Liver (tissue), 9 donors: ENCODE results near the gene DYSF. TPM values are rescaled to one million over a fixed set of nuclear protein-coding genes. Genes with fewer than 3 reads are reported as not detected.
A peak's percentile ranks its signal among the peaks of the same experiment; 100 is the strongest.

ENCODE experiments used
- DNase-seq: peaks from one replicate; pipeline ENCODE4 v3.0.0-alpha.2; 2017; ENCODE audit warnings: low spot score
- H3K27ac ChIP-seq, 2 donors: one replicate each; pipeline ENCODE4 v1.7.0; 2013; ENCODE audit warnings: inconsistent platforms in 2 of 2, low read length in 2 of 2, control low read depth in 1 of 2, low read depth in 1 of 2, mild to moderate bottlenecking in 1 of 2
- H3K27me3 ChIP-seq, 4 donors: one replicate each; pipeline versions ENCODE4 v1.6.1 to v1.7.0; 2013; ENCODE audit warnings: low read length in 3 of 4, inconsistent platforms in 1 of 4, mild to moderate bottlenecking in 1 of 4, moderate library complexity in 1 of 4; ENCODE audit not compliant: control insufficient read depth in 4 of 4, insufficient read depth in 4 of 4
- H3K36me3 ChIP-seq, 4 donors: one replicate each; pipeline versions ENCODE4 v1.6.1 to v1.7.0; 2013; ENCODE audit warnings: low read length in 3 of 4, mild to moderate bottlenecking in 3 of 4, low read depth in 1 of 4, moderate library complexity in 1 of 4; ENCODE audit not compliant: control insufficient read depth in 4 of 4, insufficient read depth in 3 of 4
- H3K4me1 ChIP-seq, 4 donors: one replicate each; pipeline versions ENCODE4 v1.6.1 to v1.7.0; 2013; ENCODE audit warnings: low read length in 3 of 4, mild to moderate bottlenecking in 3 of 4, moderate library complexity in 1 of 4; ENCODE audit not compliant: control insufficient read depth in 4 of 4, insufficient read depth in 4 of 4
- H3K4me3 ChIP-seq, 3 donors: one replicate each; pipeline versions ENCODE4 v1.6.1 to v1.7.0; 2013; ENCODE audit warnings: low read length in 3 of 3, control low read depth in 1 of 3, low read depth in 1 of 3, mild to moderate bottlenecking in 1 of 3
- H3K9ac ChIP-seq, 2 donors: one replicate each; pipeline ENCODE4 v1.7.0; 2013; ENCODE audit warnings: low read length in 2 of 2, mild to moderate bottlenecking in 2 of 2, moderate library complexity in 2 of 2, control low read depth in 1 of 2, low read depth in 1 of 2
- H3K9me3 ChIP-seq, 4 donors: one replicate each; pipeline versions ENCODE4 v1.6.1 to v1.7.0; 2013; ENCODE audit warnings: low read length in 3 of 4; ENCODE audit not compliant: control insufficient read depth in 4 of 4
- ATF3 ChIP-seq: IDR thresholded peaks from 2 replicates; pipeline ENCODE4 v1.6.1; 2016; ENCODE audit warnings: antibody characterized with exemption
- CTCF ChIP-seq: fragments of 150-350 bp; IDR thresholded peaks from 2 replicates; pipeline ENCODE4 v1.5.1; 2017; ENCODE audit warnings: improper control_type of control experiment, low read depth, low read length; ENCODE audit not compliant: missing input control
- EGR1 ChIP-seq, 2 donors: IDR thresholded peaks; 2 replicates each; pipeline ENCODE4 v1.6.1; 2016 to 2018; ENCODE audit warnings: antibody characterized with exemption in 2 of 2, low read depth in 2 of 2
- FOXA1 ChIP-seq: IDR thresholded peaks from 2 replicates; pipeline ENCODE4 v1.6.1; 2016; ENCODE audit warnings: antibody characterized with exemption
- FOXA2 ChIP-seq: IDR thresholded peaks from 2 replicates; pipeline ENCODE4 v1.6.1; 2016; ENCODE audit warnings: antibody characterized with exemption
- GABPA ChIP-seq, 2 donors: IDR thresholded peaks in 1 of 2; conservative IDR thresholded peaks in 1 of 2; 2 replicates each; pipeline ENCODE4 v1.6.1; 2016; ENCODE audit warnings: antibody characterized with exemption in 2 of 2, mild to moderate bottlenecking in 1 of 2, moderate library complexity in 1 of 2
- HNF4A ChIP-seq, 2 donors: conservative IDR thresholded peaks; 2 replicates each; pipeline ENCODE4 v1.6.1; 2016; ENCODE audit warnings: antibody characterized with exemption in 2 of 2, mild to moderate bottlenecking in 2 of 2
- HNF4G ChIP-seq: IDR thresholded peaks from 2 replicates; pipeline ENCODE4 v1.6.1; 2016; ENCODE audit warnings: antibody characterized with exemption
- JUND ChIP-seq, 2 donors: IDR thresholded peaks; 2 replicates each; pipeline ENCODE4 v1.6.1; 2016; ENCODE audit warnings: antibody characterized with exemption in 2 of 2
- NR2F2 ChIP-seq: IDR thresholded peaks from 2 replicates; pipeline ENCODE4 v1.6.1; 2016; ENCODE audit warnings: antibody characterized with exemption
- RAD21 ChIP-seq, 2 donors: IDR thresholded peaks; 2 replicates each; pipeline ENCODE4 v1.6.1; 2016; ENCODE audit warnings: antibody characterized with exemption in 2 of 2, mild to moderate bottlenecking in 2 of 2
- REST ChIP-seq: IDR thresholded peaks from 2 replicates; pipeline ENCODE4 v1.6.1; 2016; ENCODE audit warnings: antibody characterized with exemption, mild to moderate bottlenecking
- RXRA ChIP-seq, 2 donors: IDR thresholded peaks; 2 replicates each; pipeline ENCODE4 v1.6.1; 2017 to 2018; ENCODE audit warnings: antibody characterized with exemption in 2 of 2, mild to moderate bottlenecking in 1 of 2
- SP1 ChIP-seq: IDR thresholded peaks from 2 replicates; pipeline ENCODE4 v1.6.1; 2018; ENCODE audit warnings: antibody characterized with exemption, mild to moderate bottlenecking
- TAF1 ChIP-seq: conservative IDR thresholded peaks from 2 replicates; pipeline ENCODE4 v1.6.1; 2016; ENCODE audit warnings: antibody characterized with exemption, mild to moderate bottlenecking
- YY1 ChIP-seq: IDR thresholded peaks from 2 replicates; pipeline ENCODE4 v1.6.1; 2016; ENCODE audit warnings: antibody characterized with exemption, mild to moderate bottlenecking
- ZBTB33 ChIP-seq: IDR thresholded peaks from 2 replicates; pipeline ENCODE4 v1.6.1; 2016; ENCODE audit warnings: antibody characterized with exemption
- WGBS: extraction: QIAGEN DNeasy Blood & Tissue Kit; methylation state at CpG from one replicate; pipeline ENCODE4 v1.1.7; 2013; 5-methylcytosine and 5-hydroxymethylcytosine counted together
- polyA plus RNA-seq, 2 donors: library from polyadenylated mRNA; stranded (reverse) in 1 of 2; unstranded in 1 of 2; fragments of 200-250 nt in 1 of 2; fragments of >200 nt in 1 of 2; fragmentation: Nextera tagmentation in 1 of 2; extraction: Ambion mirVana in 1 of 2; gene quantifications; one replicate each; pipeline versions ENCODE4 v1.2.1 to v1.2.3, GENCODE V29; 2013 to 2015
- total RNA-seq, 2 donors: library from RNA; depleted of rRNA; stranded (reverse); fragments of >200 nt; gene quantifications; one replicate each; pipeline ENCODE4 v1.2.3, GENCODE V29; 2014
- donor health status: healthy.
- donor health status: healthy.
- donor health status: healthy.
- donor health status: healthy.
- donor health status: healthy.

Gene DYSF
- total and polyA plus RNA-seq, 4 donors: 8.5 to 20.8 (median 13.6) TPM

GRCh38 chr2:71461304-71461671 lies 7.9 kb downstream of the DYSF start:
- Histone ChIP-seq H3K4me1 (peaks cover 5 to 61% (median 42%) of the 10 kb centered on the region in 4 donors), H3K27ac (peak overlapping the region in 1 of 2 donors; percentile 27), H3K27me3 (no peaks in the 10 kb centered on the region), H3K36me3 (no peaks in the 10 kb centered on the region), H3K9me3 (no peaks in the 10 kb centered on the region), H3K9ac (no peak overlapping the region), H3K4me3 (no peak overlapping the region)
- 29% methylated on average over 5 of the region's 5 CpGs for WGBS
- no peak for DNase-seq
- TF ChIP-seq HNF4A (conservative IDR thresholded peaks at IDR 0.05): peak; percentile 56 to 61
- TF ChIP-seq JUND (IDR thresholded peaks at IDR 0.05): no peak
- peak; percentile 8 to 50 for TF ChIP-seq RXRA (IDR thresholded peaks at IDR 0.05)
- TF ChIP-seq SP1: peak; percentile 39
- TF ChIP-seq RAD21 (IDR thresholded peaks at IDR 0.05): no peak
- TF ChIP-seq REST: peak; percentile 9

- H3K4me1 ChIP-seq: peaks cover 5 to 55% (median 37%) of the 10 kb centered on the region in 4 donors
- DNase-seq: no peak
- H3K27ac ChIP-seq: no peak overlapping the region
These were observed 8.8 kb downstream of the DYSF start for GRCh38 chr2:71462056-71462605.

More at GRCh38 chr2:71462056-71462605, 8.8 kb downstream of the DYSF start:
- 94% methylated on average over 8 of the region's 8 CpGs for WGBS
- H3K9me3 ChIP-seq: no peaks in the 10 kb centered on the region
- H3K9ac ChIP-seq: no peak overlapping the region
- TF ChIP-seq HNF4G: no peak
- no peak for TF ChIP-seq TAF1
- no peak for TF ChIP-seq CTCF
- no peak for TF ChIP-seq ZBTB33
- TF ChIP-seq YY1: no peak
- TF ChIP-seq HNF4A (conservative IDR thresholded peaks at IDR 0.05): no peak
- TF ChIP-seq GABPA (IDR thresholded peaks at IDR 0.05 in 1 of 2, conservative IDR thresholded peaks at IDR 0.05 in 1 of 2): no peak
- TF ChIP-seq FOXA2: no peak
- TF ChIP-seq ATF3: no peak
- no peak for TF ChIP-seq EGR1 (IDR thresholded peaks at IDR 0.05; ENCODE audit: low read depth in 2 of 2)
- TF ChIP-seq JUND (IDR thresholded peaks at IDR 0.05): no peak
- no peak for TF ChIP-seq NR2F2
- no peak for TF ChIP-seq SP1
- no peak for TF ChIP-seq RAD21 (IDR thresholded peaks at IDR 0.05)
- TF ChIP-seq FOXA1: no peak
- no peak overlapping the region for H3K4me3 ChIP-seq
- no peaks in the 10 kb centered on the region for H3K36me3 ChIP-seq
- no peaks in the 10 kb centered on the region for H3K27me3 ChIP-seq
